Mesangial cell (primary cell): ENCODE measurements around the gene NLRP5. TPM values are rescaled to one million over a fixed set of nuclear protein-coding genes. Genes with fewer than 3 reads are reported as not detected.

Source experiments
- total RNA-seq: library from RNA; depleted of rRNA; stranded (reverse); fragments of >200 nt; gene quantifications from 2 replicates; pipeline ENCODE4 v1.2.3, GENCODE V29; 2015

Gene NLRP5
- total RNA-seq = not detected in 2 replicates

GRCh38 chr19:55986487-55986886 lies at the start of gene NLRP5:
TSS of gene NLRP5 (plus strand) at chr19:55986775.

GRCh38 chr19:55947532-55947931 lies 39.0 kb upstream of the NLRP5 start, which contains the start of gene NLRP8:
TSS of gene NLRP8 (plus strand) at chr19:55947832.

Other genes with a start within 250 kb of the NLRP5 start
- gene NLRP9, start 248.4 kb upstream of the NLRP5 start, total RNA-seq = not detected in 2 replicates
- gene RFPL4A, start 227.7 kb upstream of the NLRP5 start, total RNA-seq = not detected in 2 replicates
- not detected in 2 replicates for gene RFPL4AL1, start 217.7 kb upstream of the NLRP5 start, total RNA-seq
- not detected in 2 replicates for gene NLRP11, start 154.8 kb upstream of the NLRP5 start, total RNA-seq
- gene NLRP4, start 150.2 kb upstream of the NLRP5 start, total RNA-seq = not detected in 2 replicates
- not detected in 2 replicates for gene NLRP13, start 54.4 kb upstream of the NLRP5 start, total RNA-seq
- not detected in 2 replicates for gene NLRP8, start 38.9 kb upstream of the NLRP5 start, total RNA-seq
- 28.5 and 36.5 TPM in 2 replicates for gene ZNF787, start 134.5 kb downstream of the NLRP5 start, total RNA-seq
- gene ZNF444, start 154.5 kb downstream of the NLRP5 start, total RNA-seq = 21.8 and 26.1 TPM in 2 replicates
- gene GALP, start 189.2 kb downstream of the NLRP5 start, total RNA-seq = not detected in 2 replicates
- gene ZSCAN5B, start 211.0 kb downstream of the NLRP5 start, total RNA-seq = not detected in 2 replicates
- gene ZSCAN5C, start 215.5 kb downstream of the NLRP5 start, total RNA-seq = not detected in 2 replicates